NOMO-1 (cell line): ENCODE measurements around the gene INS.

Source experiments
- DNase-seq, 2 experiments: peaks; one replicate each; lab custom pipeline; 2025; ENCODE audit not compliant: unreplicated experiment in 2 of 2; lab: John Stamatoyannopoulos, UW

INS gene

GRCh38 chr11:2122907-2123627 is 37.9 kb downstream of the INS start:
- no peak for DNase-seq

GRCh38 chr11:2122222-2122906 is 38.6 kb downstream of the INS start:
- no peak for DNase-seq

DNA sequence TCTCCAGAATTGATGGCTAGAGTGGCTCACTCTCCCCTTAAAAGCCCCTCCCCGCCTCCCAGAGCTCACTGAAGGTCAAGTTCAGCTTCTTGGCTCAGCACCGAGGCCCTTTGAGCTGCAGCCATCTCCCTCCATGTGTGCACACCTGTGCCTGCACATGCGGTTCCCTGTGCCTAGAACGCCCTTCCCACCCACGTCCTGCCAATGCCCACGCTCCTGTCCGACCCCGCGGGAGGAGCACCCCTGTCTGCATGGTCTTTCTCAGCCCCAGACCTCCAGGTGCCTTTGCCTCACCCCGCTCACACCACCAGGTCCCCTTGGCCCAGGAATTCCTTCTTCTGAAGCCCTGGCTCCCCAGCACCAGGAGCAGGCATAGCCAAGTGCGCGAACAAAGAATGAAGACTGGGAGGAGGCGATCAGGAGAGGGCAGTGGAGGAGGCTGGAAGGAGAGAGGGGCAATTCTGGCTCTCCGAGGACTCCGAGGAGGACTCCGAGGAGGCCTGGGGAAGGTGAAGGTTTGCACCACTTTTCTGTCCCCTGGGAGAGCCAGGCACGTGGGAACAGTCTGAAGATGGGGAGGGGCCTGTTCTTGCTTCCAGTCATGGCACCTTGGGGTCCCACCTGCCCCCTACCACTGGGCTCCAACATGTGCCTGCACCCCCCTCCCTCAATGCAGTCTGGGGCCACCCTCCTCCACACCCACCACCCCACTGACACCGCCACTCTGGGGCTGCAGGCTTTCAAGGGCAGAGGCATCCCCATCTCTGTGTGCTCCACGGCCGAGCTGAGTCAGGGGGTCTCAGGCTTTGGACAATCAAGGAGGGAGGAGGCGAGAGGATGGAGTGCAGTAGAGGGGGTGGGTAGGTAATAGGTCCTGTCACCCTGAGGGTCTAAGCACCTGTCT is 39.5 kb downstream of the INS start:
- DNase-seq: no peak

DNA sequence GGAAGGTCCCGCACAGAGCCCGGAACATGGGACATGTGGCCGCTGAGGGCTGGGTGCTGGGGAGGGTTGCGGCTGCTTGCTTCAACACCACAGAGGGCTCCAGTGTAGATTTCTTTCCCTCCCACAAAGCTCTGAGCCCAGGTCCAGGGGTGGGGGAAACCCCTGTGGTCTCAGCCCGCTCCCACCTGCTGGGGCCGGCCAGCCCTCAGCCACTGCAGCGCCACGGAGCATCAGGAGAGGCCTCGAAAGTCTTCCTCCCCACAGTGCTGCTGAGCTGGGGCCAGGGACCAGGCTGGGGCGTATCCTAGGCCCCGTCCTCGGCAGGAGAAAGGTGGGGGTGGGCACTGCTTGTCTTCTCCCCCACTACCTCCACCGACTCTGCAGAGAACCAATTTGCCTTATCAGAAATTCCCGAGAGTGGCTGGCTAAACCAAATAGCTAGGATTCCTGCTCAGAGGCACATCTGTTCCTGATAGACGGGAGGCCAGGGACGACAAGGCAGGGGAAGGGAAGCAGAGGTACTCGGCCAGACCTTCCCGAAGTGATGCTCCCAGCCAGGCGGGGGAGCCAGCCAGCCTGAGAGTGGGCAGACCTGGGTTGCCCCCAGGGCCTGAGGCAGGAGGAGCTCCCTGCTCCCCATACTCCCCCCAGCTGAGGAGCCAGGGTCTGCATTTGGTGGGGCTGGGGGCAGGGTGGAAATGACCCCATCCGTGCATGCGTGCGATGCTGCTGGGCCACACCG is 40.5 kb downstream of the INS start:
- DNase-seq: no peak

DNA sequence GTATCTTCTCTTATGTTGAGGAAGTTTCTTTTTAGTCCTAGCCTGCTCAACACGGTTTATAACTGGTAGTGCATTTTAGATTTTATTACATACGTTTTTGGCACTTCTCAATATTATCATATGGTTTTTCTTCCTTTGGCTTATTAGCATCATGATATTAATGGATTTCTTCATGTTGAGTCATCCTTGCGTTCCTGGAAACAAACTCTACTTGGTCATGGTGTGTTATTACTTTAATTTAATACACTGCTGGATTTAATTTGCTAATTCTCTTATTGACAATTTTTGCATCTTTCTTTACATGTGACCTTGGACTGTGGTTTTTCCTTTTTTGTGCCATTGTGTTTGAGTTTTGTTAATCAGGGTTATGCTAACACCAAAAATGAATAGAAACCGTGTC is 42.3 kb downstream of the INS start:
- DNase-seq: no peak

DNA sequence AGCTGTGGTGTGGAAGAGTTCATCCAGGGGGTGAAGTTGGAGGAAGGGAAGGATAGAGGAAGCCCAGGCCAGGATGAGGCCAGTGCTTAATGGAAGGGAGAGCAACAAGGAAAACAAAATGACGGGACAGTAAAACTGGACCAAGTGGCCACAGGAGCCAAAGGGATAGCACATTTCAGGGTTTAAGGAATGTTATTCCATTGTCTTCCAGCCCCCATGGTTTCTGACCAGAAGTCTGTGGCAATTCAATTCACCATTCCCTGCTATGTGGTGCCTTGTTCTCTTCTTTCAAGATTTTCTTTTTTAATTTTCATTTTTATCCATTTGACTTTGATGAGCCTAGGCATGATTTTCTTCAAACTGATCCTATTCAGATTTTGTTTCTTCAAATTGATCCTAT is 44.3 kb downstream of the INS start:
- no peak for DNase-seq

DNA sequence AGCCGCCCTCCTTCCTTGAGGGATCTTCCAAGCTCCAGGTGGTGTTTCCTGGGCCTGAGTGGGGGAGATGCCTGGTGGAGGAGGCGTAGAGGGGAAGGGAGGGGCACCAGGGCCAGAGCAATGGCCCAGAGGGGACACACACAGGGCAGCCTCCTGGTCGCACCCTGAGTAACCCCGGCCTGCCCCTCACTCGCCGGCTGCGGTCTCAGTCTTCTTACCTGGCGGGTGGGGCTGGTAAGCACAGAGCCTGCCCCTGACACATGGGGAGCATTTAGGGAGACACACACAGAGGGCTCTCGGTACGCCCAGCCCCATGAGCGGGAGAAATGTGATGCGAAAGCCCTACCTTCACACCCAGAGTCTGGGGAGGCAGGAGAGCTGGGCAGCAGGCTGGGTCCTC is 45.7 kb downstream of the INS start:
- DNase-seq: no peak

DNA sequence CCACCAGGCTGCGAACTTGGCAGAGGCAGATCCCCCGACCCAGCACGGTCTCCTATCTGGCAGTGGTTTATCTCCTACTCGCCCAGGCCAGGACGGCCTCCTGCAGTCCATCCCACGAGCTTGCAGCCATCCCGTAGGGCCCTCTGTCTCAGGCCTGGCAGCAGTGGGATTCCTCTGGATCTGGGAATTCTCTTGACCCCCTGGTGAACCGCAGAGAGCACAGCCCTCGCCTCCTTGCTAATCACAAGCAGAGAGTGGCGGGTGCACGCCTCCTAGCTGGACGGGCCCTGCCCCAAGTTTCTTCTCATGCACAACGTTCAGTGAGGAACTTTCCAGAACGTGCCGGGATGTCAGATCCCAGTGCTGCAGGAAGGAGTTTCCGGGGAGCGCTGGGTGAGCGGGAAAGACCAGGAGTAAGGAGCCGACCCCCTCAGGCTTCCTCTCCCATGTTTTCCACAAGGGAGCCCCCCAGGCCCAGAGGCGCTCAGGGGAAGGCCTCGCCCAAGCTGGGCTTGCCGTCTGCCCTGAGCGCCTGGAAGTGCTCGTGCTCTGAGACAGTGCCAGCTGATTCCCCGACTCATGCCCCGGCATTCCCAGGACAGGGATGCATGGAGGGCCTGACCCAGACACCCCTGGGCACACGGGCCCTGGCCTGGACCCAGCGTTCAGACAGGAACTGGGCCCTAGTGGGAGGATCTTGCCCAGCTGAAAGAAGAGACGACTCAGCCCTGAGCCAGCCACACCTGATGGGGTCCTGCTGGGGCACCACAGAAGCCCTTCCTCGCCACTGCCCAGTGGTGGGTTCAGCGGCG is 46.4 kb downstream of the INS start:
- DNase-seq: no peak

DNA sequence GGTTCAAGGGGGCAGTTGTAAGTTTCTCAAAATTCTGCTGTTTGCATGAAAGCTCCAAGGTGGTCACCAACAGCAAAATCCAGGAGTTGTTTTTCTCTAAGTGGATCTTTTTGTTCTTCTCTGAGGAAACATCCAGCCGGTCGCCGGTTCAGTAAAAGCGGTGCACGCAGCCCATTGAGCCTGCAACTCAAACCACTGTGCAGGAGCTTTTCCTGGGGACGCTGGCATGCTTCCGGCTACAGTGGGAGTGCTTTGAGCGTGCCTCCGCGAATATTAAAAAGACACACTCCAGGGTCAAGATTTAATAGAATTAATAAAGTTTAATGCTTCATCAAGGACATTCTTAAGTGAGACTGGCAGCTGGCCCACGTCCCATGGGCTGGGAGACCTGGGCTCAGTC is 47.2 kb downstream of the INS start:
- no peak for DNase-seq

- no peak for DNase-seq
These were observed 50.5 kb downstream of the INS start for GRCh38 chr11:2110521-2110920.
